Islet of Langerhans (tissue), 1 donor: ENCODE results near the gene ZBTB6.

Source experiments
- FAIRE-seq: peaks from one replicate; lab custom pipeline; 2011; peaks lifted over from hg19 to GRCh38; lab: Jason Lieb, UNC

Gene ZBTB6, protein sequence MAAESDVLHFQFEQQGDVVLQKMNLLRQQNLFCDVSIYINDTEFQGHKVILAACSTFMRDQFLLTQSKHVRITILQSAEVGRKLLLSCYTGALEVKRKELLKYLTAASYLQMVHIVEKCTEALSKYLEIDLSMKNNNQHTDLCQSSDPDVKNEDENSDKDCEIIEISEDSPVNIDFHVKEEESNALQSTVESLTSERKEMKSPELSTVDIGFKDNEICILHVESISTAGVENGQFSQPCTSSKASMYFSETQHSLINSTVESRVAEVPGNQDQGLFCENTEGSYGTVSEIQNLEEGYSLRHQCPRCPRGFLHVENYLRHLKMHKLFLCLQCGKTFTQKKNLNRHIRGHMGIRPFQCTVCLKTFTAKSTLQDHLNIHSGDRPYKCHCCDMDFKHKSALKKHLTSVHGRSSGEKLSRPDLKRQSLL

GRCh38 chr9:122912964-122913673 lies at the start of gene ZBTB6:
Gene ZBTB6, minus strand, starts transcription at chr9:122913323. Its CDS starts 1,251 bp downstream, at chr9:122912072.
- FAIRE-seq: peak; percentile 24

DNA sequence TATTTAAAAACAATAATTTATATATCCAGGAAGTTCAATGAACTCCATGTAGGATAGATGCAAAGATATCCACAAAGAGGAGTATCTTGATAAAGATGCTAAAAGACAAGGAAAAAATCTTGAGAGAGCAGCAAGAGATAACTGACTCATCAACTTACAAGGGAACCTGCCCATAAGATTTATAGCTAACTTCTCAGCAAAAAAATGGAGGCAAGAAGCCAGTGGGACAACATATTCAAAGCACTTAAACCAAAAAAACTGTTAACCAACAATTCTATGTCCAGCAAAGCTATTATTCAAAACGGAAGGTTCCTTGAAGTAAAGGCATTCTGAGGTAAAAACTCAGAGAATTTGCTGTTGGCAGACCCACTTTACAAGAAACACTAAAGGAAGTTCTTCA lies 48.0 kb upstream of the ZBTB6 start:
- peak; percentile 38 for FAIRE-seq

DNA sequence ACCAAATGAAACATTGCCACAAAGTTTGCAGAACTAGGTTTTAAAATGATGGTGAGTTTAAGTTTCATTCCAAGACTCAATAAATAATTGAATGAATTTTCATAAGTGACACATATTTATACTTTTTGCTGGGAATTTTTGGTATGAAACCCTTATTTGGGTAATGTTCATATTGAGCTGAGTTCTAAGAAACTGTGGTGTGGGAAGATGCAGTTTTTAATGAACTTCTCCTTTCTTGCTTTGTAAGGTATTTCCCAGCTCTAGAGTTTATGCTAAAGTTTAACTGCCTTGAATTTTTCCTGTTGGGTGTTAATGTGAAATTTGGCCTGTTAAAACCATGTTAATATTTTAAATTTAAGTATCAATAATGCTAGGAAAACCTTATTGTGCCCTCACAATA lies 42.8 kb upstream of the ZBTB6 start:
- FAIRE-seq: no peak

GRCh38 chr9:122954253-122954691 lies 41.1 kb upstream of the ZBTB6 start:
- no peak for FAIRE-seq

- FAIRE-seq: no peak
These were observed 37.9 kb upstream of the ZBTB6 start for GRCh38 chr9:122951056-122951455.

- no peak for FAIRE-seq
These were observed 37.1 kb upstream of the ZBTB6 start for GRCh38 chr9:122950263-122950662.

GRCh38 chr9:122949696-122950095 lies 36.6 kb upstream of the ZBTB6 start:
- FAIRE-seq: no peak

GRCh38 chr9:122948313-122948712 lies 35.2 kb upstream of the ZBTB6 start:
- FAIRE-seq: no peak

- no peak for FAIRE-seq
These were observed 33.4 kb upstream of the ZBTB6 start for GRCh38 chr9:122946461-122947005.

GRCh38 chr9:122944960-122945888 lies 32.1 kb upstream of the ZBTB6 start:
- FAIRE-seq: no peak

GRCh38 chr9:122941582-122942234 lies 28.6 kb upstream of the ZBTB6 start:
- no peak for FAIRE-seq

DNA sequence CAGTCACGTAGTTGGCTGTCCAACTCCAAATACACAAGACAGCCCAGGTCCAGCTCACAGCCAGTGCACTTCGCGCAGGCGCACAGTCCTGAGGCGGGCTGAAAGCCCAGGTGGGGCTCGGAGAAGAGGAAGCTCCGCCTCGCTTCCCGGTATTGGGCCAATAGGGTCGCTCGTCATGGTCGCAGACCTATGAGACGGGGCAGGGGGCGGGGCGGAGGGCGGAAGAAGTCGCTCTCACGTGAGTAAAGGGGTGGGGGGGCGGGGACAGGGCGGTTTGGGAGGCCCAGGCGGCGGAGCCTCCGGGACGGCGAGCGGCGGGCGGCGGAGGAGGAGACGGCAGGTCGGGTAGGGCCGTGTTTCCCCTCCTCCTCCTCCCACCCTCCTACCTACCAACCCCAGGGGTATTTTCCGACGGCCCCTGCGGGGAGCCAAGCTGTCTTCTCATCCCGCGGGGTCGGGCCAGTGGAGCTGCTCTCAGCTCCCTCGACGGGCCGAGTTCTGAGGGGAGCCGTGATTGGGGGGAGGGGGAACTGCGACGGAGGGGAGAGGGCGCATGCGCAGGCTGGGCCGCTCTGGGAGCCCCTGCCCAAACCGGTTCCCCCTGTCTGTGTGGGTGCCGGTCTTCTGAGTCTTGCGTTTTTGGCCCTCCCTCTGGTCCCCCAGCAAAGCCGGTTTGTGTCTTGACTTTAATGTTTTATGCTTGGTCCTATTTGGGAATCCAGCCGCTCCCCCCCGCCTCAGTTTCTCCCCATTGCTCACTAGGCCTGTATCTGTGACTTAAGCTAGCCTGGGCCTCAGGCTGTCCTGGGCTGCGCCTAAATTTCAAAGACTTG lies 27.8 kb upstream of the ZBTB6 start, which contains the start of gene RABGAP1:
RABGAP1 (plus strand) TSS at position 272 of the 833 bp plus-strand sequence. CDS start 16,040 bp downstream, outside the sequence.
- peak; percentile 92 for FAIRE-seq

- no peak for FAIRE-seq
These were observed 27.3 kb upstream of the ZBTB6 start for GRCh38 chr9:122940454-122940748.

GRCh38 chr9:122939601-122940000 lies 26.5 kb upstream of the ZBTB6 start:
- no peak for FAIRE-seq

DNA sequence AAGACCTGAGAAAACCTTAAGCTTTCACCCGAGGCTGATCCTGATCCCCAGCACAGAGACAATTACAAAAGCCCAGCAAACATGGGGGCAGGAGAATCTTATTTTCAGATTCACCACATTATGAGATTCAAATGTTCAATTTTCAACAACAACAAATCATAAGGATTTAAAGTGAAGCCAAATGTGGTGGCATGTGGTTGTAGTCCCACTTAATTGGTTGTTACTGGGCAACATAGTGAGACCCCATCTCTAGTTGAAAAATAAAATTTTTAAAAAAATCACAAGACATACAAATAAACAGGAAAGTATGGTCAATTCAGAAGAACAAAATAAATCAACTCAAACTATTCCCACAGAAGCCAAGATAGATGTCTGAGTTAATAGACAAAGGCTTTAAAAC lies 23.8 kb upstream of the ZBTB6 start:
- FAIRE-seq: no peak

DNA sequence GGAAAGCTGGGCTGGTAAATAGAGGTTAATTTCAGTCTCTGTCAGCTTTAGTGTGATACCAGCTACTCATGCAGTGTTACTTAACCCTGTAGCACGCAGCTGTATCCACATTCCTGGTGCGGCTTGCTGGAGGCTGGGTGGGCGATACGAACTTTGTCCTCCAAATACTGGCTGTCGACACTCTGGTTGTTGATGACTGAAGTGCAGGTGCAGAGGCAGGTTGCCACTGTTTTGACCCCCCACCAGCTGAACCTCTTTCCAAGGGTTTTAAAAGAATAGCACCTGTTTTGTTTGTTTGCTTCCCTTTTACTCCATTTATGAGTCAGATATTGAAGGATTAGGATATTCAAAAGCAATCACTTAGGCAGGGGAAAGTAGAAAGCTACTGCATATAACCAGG lies 23.3 kb upstream of the ZBTB6 start:
- FAIRE-seq: no peak

DNA sequence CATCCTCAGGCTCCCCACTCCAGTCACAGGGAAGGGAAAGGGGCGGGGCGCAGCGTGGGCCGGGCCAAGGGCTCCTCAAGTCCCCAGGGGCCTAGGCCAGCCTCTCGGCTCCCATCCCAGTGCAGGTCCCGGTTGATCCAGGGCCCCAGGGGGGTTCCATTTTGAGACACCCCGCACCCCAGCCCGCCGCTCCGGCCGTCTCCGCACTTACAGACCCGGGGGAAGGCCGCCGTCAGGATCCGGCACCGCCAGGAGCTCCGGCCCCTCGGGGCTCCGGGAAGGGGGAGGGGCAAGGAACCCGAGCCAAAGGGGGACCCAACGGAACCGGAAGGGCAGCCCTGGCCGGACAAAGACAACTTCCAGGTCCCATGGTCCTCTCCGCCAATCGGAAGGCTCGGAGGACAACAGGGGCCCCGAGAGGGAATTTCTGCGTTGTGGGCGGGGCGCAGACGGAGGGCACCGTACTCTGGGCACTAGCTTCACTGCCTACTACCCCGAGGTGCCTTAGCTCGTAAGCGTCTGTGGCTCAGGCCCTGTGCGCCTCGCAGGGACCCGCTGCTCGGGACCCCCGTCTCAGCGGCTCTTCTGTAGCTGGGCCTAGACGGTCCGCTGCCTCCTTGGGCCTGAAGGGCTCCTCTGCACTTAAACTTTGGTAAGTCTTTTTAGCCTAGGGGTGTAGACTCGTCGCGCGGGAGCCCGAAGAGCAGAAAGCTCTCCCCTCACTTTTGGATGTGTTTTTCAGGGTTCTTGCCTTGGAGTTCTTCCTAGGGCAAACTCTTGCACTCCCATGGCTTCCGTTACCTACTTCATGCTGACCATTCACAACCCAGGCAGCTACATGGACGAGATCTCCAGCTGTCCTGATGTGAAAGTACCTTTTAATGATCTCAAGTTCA lies 18.4 kb upstream of the ZBTB6 start, which contains the start of gene ZBTB26:
ZBTB26 (minus strand) TSS at position 287 of the 896 bp plus-strand sequence. CDS start 11,578 bp downstream, outside the sequence.
- no peak for FAIRE-seq

DNA sequence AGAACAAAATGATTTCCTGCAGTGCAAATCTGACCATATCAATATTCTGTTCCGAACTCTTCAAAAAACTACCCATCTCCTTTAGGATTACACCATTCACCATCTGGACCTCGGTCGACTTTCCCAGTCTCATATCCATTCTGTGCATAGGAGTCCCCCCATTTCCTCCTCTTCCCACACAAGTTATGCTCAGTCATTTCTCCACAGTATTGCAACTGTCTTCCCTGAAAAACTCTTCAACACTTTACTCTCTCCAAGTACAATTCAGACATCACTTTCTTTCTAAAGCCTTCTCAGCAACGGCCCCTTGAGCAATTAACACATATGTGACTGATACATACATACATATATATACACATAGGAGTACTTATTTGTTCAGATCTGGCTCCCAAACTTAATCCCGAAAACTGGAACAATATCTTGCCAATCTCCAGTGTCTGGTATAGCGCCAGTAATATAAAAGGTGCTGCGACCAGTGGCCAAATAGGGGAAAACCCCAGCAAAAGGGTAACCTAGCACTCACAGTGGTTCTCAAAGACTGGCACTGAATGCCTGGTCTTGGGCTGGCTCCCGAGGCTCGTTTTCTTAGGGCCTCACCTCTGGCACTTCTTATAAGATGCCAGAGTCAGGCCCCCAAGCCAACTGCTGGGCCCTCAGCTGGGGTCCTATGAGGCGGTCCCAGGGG lies 17.6 kb upstream of the ZBTB6 start:
- FAIRE-seq: no peak

DNA sequence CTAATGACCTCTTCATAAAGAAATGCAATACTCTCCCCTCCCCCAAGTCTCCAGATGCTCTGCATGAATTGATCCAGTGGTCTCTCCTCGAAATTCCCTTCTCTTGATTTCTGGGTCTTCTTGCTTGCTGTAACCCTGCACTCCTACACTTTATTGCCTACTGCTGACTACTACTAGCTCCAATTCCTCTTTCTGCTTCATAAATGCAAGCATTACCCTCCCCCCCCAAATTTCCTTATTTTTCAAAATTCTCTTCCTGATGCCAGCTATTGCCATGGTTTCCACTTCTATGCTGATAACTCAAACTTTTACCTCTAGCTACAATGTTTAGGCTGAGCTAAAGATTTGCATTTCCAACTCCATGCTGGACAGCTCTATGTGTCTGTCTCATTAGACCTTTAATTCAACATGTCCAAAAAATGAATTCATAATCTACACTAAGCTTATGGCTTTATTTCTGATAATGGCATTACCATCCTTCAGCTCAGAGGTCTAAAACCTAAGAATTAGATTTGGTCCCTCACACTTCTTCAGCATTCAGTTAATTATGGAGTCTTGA lies 16.8 kb upstream of the ZBTB6 start:
- FAIRE-seq: no peak
